Dermis microvascular lymphatic vessel endothelial cell (primary cell): ENCODE data around the gene TCL1B. TPM values are rescaled to one million over a fixed set of nuclear protein-coding genes. Genes with fewer than 3 reads are reported as not detected.
"Not testable (repeated sequence)": the region's sequence is repeated elsewhere in the genome, so short reads cannot be mapped to it uniquely, and the experiment has no call there.

ENCODE experiments used
- DNase-seq, 2 donors: peaks; one replicate each; pipeline versions ENCODE4 v3.0.0 to v3.0.0-alpha.2; 2010; ENCODE audit warnings: low read depth in 2 of 2
- total RNA-seq: library from RNA; depleted of rRNA; stranded (reverse); fragments of >200 nt; gene quantifications from 2 replicates; pipeline ENCODE4 v1.2.1, GENCODE V29; 2014

The TCL1B gene, protein sequence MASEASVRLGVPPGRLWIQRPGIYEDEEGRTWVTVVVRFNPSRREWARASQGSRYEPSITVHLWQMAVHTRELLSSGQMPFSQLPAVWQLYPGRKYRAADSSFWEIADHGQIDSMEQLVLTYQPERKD
- not detected in 2 replicates for total RNA-seq

DNA sequence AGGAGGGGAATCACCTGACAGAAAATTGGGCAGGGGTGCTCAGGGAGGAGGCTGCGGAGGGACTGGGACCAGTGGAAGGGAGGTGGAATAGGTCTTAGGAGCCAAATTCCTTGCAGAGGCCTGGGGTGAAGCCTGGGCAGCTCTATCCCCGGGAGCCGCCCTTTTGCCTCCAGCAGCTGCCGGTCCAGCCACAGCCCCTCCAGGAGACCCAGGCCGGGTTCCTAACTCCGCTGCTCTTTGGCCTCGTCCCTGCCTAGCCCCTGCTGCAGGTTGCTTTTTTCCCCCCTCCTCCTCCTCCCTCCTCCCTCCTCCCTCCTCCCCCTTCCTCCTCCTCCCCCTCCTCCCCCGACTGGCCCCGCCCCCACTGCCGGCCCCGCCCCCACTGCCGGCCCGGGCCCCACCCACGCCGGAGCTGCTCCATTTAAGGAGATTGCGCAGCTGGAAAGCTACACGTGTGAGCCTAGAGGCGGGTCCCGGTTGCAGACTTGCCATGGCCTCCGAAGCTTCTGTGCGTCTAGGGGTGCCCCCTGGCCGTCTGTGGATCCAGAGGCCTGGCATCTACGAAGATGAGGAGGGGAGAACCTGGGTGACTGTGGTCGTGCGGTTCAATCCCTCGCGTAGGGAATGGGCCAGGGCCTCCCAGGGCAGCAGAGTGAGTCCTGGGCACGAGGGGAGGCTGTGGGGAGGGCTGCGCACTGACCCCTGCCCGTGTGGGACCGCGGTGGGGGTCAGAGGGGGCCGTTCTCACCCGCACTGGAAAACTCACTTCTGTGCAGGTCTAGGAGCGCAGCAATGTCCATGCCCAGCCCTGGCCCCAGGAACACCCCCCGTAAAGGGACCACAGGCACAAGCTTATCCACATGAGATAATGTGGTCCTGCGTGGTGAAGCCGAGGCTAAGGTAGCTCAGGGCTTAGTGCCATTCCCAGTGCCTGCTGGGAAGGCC, at the start of gene TCL1B:
TCL1B (plus strand) TSS at position 449 of the 945 bp plus-strand sequence; CDS start at position 491, 42 bp downstream.
- no peak for DNase-seq

DNA sequence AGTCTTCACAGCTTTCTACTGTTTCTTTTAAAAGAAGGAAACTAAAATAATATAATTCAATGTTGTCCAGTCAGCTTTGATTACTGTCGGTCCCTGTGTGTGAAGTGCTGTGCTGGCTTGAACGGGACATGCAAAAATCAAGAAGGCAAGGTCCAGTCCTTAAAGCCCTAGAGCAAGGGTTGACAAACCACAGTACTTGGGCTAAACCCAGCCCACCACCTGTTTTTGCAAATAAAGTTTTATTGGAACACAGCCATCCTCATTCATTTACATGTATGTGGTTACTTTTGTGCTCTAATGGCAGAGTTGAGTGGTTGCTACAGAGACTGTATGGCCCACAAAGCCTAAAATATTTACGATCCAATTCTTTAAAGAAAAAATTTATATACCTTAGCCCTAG, 41.2 kb upstream of the TCL1B start:
- DNase-seq = no peak

GRCh38 chr14:95645389-95645996, 40.7 kb upstream of the TCL1B start:
- no peak for DNase-seq

DNA sequence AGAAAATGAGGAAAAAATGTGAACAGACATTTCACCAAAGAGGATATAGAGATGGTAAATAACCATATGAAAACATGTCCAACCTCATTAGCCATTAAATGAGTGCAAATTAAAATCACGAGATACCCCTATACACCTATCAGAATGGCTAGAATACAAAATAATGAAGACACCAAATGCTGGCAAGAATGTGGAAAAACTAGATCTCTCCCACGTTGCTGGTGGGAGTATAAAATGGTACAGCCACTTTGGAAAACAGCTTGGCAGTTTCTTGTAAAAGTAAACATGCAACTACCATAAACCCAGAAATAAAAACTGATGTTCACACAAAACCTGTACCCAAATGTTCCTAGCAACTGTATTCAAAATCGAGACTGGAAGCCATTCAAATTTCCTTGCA, 38.3 kb upstream of the TCL1B start:
- DNase-seq = no peak

- DNase-seq = no peak
Measured at GRCh38 chr14:95649230-95649629, 37.0 kb upstream of the TCL1B start.

DNA sequence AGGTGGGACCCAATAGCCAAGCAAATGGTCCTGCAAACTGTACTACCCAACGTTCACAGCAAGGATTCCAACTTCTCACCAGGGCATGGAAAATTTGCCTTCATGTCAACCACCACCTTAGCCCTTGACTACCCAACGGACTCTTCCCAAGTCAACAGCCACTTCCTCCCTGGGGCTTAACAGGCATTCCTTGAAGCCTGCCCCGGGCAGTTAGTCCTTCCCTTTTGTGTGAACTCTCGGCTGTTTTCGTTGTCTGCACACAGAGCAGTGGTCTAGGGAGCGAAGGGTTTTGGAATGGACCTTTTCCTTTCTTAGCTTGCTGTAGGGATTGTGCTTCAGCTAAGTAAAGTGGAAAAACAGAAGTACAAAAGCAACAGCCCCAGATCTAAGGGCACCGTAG, 35.2 kb upstream of the TCL1B start:
- DNase-seq = no peak

DNA sequence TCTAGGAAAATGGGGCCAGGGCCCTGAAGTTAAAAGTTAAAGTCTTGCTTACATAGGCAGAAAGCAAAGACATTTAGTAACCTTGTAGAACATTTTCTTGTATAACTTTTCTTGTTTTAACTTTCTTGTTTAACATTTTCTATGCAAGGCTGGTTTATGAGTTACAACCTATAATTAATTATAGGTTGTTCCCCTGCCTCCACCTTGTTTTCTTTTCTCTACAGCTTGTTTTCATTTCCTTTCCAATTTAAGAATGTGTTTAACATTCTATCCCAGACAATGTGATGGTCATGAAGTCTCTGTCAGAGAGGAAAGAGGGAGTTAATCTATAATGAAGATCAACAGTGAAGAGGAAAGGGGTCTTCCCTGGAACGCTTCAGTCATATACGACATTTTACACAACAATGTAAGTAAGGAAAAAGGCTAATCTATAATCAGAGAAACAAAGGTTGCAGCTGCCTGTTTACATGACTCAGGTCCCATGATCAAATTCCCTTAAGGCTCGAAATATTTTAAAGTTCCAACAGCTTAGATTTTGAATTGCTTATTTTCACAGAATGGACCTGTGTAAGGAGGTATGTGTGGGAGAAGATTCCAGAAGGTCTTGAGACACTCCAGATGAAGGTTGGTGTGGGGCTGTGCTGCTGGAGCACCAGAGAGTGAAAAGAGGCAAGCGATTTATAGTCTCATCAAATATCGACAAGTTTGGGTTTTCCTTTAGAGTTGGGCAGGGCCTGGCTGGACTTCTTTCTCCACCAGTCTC, 34.2 kb upstream of the TCL1B start:
- no peak for DNase-seq

- no peak for DNase-seq
Measured at GRCh38 chr14:95652690-95653089, 33.5 kb upstream of the TCL1B start.

DNA sequence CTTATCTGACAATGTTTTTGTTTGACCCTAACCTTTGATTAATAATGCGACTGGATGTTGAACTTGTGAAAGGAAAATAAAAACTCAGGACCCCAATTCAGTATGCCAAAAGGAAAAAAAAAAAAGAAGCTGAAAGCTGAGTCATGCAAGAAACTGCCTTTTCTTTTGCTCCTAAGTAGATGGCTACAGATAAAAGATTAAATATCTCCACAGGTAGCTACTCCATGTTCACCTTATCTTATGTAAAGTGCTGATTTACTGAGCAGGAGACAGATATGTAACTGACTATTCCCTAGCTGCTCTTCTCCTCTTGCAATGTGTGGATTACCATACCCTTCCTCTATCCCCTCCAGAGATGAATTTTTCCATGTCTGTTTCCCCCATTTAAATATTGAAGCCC, 30.8 kb upstream of the TCL1B start:
- no peak for DNase-seq

DNA sequence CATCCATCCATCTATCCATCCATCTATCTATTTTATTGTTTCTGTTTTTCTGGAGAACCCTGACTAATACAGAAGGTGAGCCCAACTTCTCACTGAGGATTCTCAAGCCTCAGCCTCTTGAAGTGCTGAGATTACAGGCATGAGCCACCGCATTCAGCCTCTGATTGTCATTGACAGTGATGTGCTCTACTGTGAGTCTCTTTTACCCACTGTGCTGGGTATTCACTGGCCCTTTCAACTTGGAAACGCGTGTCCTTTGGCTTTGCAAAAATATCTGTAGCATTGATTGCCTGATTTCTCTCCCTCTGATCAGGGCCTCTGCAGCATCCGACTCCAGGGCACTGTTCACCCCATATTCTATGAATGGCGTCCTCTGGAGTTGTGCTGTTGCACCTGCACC, 29.6 kb upstream of the TCL1B start:
- DNase-seq = no peak

DNA sequence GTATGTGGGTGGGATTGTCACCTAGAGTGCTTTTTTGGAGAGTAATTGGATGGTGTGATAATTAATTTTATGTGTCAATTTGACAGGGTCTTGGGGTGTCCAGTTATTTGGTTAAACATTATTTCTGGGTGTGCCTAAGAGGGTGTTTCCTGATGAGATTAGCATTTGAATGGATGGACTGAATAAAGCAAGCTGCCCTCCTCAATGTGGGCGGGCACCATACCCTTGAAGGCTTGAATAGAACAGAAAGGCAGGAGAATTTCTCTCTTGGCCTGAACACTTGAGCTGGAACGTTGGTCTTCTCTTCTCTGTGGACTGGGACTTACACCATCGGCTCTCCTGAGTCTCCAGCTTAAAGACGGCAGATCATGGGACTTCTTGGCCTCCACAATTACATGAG, 28.8 kb upstream of the TCL1B start:
- DNase-seq = no peak

DNA sequence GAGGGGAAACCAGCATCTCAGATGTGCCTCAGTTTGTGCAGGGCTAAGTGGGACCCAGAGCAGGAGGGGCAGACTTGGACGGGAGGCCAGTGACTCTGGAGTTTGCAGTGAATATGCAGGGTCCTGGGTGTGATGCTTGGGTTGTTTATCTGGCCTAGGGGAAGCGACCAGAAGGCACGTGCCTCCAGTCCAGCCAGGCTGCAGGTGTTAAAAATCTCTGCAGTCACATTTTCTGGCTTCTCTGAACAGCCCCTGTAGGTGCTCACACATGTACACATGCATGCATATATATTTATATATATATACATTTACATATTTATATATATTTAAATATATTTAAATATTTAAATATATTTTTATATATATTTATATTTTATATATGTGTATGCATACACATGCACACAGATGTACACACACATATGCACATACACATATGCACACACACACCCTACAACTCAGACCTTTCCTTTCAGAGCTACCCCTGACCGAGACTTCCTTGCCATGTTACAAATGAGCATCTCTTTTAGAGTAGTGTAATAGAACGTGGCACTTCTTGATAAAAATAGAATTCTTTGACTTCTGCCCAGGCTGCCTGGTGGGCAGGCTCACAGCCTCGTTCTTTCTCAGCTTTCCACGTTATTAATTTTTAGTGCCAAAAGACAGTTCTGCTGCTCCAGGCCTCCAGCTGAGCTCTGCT, 26.8 kb upstream of the TCL1B start:
- no peak for DNase-seq

GRCh38 chr14:95659990-95660385, 26.2 kb upstream of the TCL1B start:
- no peak for DNase-seq

DNA sequence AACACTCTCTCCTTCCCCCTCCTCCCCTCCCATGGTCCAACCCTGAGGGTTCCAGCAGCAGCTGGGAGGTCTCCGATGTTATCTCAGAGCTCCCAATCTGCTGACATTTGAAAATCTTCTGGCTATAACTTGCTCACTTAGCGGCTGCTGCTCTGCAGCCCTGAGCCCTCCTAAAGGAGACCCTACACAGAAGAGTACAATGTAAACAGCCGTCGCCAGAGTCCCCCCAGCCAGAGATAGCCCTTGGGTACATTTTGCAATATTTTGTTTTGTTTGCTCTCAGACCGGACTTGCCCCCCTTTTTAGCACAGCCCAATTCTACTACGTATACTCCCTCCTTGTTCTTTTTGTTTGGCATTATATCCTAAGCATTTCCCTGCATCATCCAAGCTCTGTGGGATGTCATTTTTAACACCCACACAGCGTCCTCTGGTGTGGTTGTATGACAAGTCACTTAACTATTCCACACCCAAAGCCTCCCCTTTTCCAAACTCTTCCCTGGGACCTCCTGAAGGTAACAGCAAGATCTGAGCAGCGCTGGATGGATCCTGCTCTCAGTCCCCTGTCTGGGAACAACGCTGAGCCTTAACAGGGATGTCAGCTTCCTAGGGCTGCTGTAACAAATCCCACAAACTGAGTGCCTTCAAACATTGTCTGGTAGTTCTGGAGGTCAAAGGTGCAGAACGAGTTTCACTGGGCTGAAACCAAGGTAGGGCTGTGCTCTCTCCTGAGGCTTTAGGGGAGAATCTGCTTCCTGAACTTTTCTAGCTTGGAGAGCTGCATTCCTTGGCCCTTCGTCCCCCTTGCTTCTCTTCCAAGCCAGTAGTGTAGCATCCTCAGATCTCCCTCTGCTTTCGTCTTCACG, 25.3 kb upstream of the TCL1B start:
- DNase-seq = no peak

- no peak for DNase-seq
Measured at GRCh38 chr14:95662376-95663186, 23.6 kb upstream of the TCL1B start.

- DNase-seq = no peak
Measured at GRCh38 chr14:95663226-95663797, 22.9 kb upstream of the TCL1B start.

DNA sequence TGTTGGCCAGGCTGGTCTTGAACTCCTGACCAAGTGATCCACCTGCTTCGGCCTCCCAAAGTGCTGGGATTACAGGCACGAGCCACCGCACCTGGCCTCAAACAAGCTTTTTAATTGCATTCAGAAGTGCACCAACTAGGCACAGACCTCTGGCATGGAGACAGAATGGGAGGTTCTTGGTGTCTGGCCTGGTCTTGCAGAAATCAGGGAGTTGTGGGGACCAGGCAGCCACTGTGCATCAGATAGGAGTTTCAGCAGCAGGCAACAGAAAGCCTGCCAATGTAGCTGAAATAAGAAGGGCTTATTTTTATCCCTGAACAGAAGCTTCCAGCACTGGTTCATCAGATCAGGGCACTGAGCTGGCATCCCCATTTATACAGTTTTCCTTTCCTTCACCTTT, 22.2 kb upstream of the TCL1B start:
- DNase-seq = no peak

DNA sequence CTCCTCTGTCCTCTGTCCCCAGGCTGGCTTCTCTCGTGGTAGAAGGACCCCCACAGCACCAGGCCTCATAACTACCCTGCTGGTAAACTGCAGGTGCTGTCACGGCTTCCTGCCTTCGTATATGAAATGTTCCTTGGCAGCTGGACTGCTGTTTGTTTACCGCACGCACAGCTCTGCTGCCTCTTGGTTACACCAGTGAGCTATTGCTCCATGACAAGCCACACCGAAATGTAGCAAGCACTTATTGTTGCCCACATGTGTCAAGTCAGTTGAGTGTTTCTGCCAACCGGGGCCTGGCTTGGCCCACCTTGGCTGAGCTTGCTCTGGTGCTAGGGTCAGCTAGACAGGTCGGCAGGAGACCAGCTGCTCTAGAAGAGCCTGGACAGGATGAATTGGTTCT, 21.7 kb upstream of the TCL1B start:
- DNase-seq = no peak

DNA sequence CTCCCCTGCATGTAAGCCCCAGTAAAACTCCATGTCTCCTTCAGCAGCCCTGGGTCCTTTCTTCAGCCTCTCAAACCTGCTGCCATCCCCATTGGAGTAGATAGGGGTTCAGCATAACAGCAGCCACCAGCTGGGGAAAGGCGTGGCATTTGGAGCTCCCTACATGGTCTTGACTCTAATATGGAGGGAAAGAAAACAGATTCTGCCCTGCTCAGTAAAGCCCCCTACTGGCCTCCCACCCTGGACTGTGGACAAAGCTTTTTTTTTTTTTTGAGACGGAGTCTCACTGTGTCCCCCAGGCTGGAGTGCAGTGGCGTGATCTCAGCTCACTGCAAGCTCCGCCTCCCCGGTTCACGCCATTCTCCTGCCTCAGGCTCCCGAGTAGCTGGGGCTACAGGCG, 20.7 kb upstream of the TCL1B start:
- DNase-seq = not testable (repeated sequence)
